BJ (cell line): ENCODE results near the gene RABGAP1L. TPM values are rescaled to one million over a fixed set of nuclear protein-coding genes. Genes with fewer than 3 reads are reported as not detected.

Experiments
- CTCF ChIA-PET: fragments of 350-600 bp; formaldehyde crosslinking; extraction: SDS; loops from one replicate; lab custom pipeline; 2021; ENCODE audit warnings: antibody characterized with exemption, inconsistent platforms; lab: Yijun Ruan, JAX
- POLR2A ChIA-PET: fragments of 300-600 bp; sonication (Branson Sonifier 250); formaldehyde crosslinking; extraction: SDS; loops from one replicate; lab custom pipeline; 2021; ENCODE audit warnings: antibody characterized with exemption; lab: Charles Lee
- DNase-seq: peaks from one replicate; pipeline ENCODE4 v3.0.0-alpha.2; 2011; ENCODE audit warnings: low read depth
- H3K27me3 ChIP-seq: 2 replicates; pipeline ENCODE4 v1.6.0; 2011; ENCODE audit warnings: low read length; ENCODE audit not compliant: control insufficient read depth, insufficient read depth
- H3K36me3 ChIP-seq: 2 replicates; pipeline ENCODE4 v1.5.1; 2011; ENCODE audit warnings: low read length; ENCODE audit not compliant: control insufficient read depth, insufficient read depth
- H3K4me3 ChIP-seq: 2 replicates; pipeline ENCODE4 v1.5.1; 2011; ENCODE audit warnings: low read depth, mild to moderate bottlenecking, control low read depth, low read length
- polyA plus RNA-seq: library from polyadenylated mRNA; depleted of rRNA; stranded (reverse); fragments of >200 nt; gene quantifications from 2 replicates; pipeline ENCODE4 v1.2.3, GENCODE V29; 2011
- TF ChIP-seq, protein P1 (sequence below): IDR thresholded peaks from 2 replicates; pipeline ENCODE4 v1.5.1; 2011; ENCODE audit warnings: low read depth, mild to moderate bottlenecking, control low read depth, inconsistent platforms, low read length, moderate library complexity; ENCODE audit not compliant: insufficient read depth

The RABGAP1L gene
- polyA plus RNA-seq, 1 experiment: 15.9 TPM

DNA sequence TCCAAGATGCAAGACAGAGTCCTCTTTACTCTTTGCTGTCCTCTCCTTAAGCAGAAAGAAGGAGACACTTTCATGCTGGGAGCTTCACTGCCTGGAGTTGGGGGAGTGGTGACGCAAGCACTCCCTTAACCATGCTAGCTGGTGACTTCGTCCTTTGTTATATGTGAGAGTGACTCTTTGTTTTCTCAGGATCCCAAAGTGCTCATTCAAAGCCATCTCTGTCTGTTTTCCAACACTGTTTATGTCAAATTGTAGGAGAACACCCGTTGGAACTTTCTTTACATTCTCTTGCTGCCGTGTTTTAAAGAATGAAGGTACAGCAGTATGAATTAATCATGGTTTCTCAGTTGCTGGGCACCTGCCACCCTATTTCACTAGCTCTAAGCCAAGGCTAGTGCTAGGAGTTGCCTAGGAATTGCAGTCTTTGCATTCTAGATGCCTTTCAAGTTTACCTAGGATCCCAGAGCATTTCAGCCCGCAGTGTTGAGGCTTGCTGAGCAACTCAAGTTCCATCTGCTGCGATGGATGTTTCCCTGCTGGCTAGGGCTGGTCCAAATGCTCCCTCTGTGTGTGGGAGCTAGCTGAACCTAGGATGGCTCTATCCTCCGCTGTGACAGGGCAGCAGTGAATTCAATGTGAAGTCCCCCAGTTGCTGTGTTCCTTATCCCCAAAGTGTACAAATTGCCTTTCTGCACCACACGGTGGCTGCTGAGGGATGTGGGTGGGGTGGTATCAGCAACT is 205.8 kb downstream of the RABGAP1L start:
- DNase-seq: no peak
- TF ChIP-seq, protein P1, sequence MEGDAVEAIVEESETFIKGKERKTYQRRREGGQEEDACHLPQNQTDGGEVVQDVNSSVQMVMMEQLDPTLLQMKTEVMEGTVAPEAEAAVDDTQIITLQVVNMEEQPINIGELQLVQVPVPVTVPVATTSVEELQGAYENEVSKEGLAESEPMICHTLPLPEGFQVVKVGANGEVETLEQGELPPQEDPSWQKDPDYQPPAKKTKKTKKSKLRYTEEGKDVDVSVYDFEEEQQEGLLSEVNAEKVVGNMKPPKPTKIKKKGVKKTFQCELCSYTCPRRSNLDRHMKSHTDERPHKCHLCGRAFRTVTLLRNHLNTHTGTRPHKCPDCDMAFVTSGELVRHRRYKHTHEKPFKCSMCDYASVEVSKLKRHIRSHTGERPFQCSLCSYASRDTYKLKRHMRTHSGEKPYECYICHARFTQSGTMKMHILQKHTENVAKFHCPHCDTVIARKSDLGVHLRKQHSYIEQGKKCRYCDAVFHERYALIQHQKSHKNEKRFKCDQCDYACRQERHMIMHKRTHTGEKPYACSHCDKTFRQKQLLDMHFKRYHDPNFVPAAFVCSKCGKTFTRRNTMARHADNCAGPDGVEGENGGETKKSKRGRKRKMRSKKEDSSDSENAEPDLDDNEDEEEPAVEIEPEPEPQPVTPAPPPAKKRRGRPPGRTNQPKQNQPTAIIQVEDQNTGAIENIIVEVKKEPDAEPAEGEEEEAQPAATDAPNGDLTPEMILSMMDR: no peak
- CTCF ChIA-PET: no interaction called here
- H3K36me3 ChIP-seq: no peaks in the 10 kb centered on the region
- H3K27me3 ChIP-seq: no peaks in the 10 kb centered on the region
- POLR2A ChIA-PET: no interaction called here
- H3K4me3 ChIP-seq: no peak overlapping the region

DNA sequence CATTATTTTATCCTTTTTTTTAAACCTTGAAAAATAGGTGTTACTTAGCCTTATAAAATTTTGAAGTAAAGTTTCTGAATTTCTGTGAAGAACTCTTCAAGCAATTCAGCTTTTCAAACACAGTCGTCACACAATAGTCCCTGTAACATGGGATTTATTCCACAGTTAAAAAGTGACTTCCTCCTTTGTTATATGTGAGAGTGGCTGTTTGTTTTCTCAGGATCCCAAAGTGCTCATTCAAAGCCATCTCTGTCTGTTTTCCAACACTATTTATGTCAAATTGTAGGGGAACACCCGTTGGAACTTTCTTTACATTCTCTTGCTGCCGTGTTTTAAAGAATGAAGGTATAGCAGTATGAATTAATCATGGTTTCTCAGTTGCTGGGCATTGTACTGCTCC is 207.6 kb downstream of the RABGAP1L start:
- no peaks in the 10 kb centered on the region for H3K36me3 ChIP-seq
- TF ChIP-seq, protein P1: no peak
- no peaks in the 10 kb centered on the region for H3K27me3 ChIP-seq
- ChIA-PET POLR2A (no interaction called here), CTCF (no interaction called here)
- no peak overlapping the region for H3K4me3 ChIP-seq
- no peak for DNase-seq

DNA sequence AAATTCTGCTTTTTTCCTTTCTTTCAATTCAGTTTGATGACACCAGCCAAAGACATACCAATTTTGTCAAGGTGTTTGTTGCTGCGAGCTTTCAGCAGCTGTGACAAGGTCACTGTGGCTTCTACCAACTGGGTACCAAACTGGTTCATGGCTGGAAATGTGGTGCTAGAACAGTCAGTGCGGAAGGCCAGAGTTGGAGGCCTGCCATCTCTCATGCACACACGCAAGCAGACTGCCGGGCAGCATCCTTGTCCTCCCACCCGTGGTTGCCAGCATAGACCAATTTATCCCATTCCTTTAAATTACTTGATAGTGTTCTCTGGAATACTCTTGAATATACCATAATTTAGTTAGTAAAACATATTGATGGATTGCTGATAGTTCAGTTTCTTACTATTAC is 208.6 kb downstream of the RABGAP1L start:
- CTCF ChIA-PET: no interaction called here
- TF ChIP-seq, protein P1: no peak
- Histone ChIP-seq H3K36me3 (no peaks in the 10 kb centered on the region), H3K27me3 (no peaks in the 10 kb centered on the region), H3K4me3 (no peak overlapping the region)
- no peak for DNase-seq
- POLR2A ChIA-PET: no interaction called here

GRCh38 chr1:174376030-174376429 is 216.7 kb downstream of the RABGAP1L start:
- H3K4me3 ChIP-seq: no peak overlapping the region
- H3K36me3 ChIP-seq: no peaks in the 10 kb centered on the region
- POLR2A ChIA-PET: no interaction called here
- DNase-seq: no peak
- CTCF ChIA-PET: no interaction called here
- TF ChIP-seq, protein P1: no peak
- H3K27me3 ChIP-seq: no peaks in the 10 kb centered on the region

GRCh38 chr1:174391716-174392115 is 232.4 kb downstream of the RABGAP1L start:
- ChIA-PET CTCF (no interaction called here), POLR2A (no interaction called here)
- TF ChIP-seq, protein P1: no peak
- Histone ChIP-seq H3K36me3 (no peaks in the 10 kb centered on the region), H3K4me3 (no peak overlapping the region), H3K27me3 (no peaks in the 10 kb centered on the region)
- no peak for DNase-seq
